ENCODE measurements around the gene STX19.

GRCh38 chr3:93989241-93989640 lies 39.2 kb downstream of the STX19 start:
- no peak for TF ChIP-seq POLR2AphosphoS5 (IDR thresholded peaks at IDR 0.05; ENCODE audit: low read depth, low read length)
- no peak for TF ChIP-seq TAF1 (IDR thresholded peaks at IDR 0.05; ENCODE audit: borderline replicate concordance, insufficient read depth, low read length)
- TF ChIP-seq SIN3A (IDR thresholded peaks at IDR 0.05; ENCODE audit: borderline replicate concordance, insufficient read depth, low read length), result no peak
- TF ChIP-seq, protein P1, sequence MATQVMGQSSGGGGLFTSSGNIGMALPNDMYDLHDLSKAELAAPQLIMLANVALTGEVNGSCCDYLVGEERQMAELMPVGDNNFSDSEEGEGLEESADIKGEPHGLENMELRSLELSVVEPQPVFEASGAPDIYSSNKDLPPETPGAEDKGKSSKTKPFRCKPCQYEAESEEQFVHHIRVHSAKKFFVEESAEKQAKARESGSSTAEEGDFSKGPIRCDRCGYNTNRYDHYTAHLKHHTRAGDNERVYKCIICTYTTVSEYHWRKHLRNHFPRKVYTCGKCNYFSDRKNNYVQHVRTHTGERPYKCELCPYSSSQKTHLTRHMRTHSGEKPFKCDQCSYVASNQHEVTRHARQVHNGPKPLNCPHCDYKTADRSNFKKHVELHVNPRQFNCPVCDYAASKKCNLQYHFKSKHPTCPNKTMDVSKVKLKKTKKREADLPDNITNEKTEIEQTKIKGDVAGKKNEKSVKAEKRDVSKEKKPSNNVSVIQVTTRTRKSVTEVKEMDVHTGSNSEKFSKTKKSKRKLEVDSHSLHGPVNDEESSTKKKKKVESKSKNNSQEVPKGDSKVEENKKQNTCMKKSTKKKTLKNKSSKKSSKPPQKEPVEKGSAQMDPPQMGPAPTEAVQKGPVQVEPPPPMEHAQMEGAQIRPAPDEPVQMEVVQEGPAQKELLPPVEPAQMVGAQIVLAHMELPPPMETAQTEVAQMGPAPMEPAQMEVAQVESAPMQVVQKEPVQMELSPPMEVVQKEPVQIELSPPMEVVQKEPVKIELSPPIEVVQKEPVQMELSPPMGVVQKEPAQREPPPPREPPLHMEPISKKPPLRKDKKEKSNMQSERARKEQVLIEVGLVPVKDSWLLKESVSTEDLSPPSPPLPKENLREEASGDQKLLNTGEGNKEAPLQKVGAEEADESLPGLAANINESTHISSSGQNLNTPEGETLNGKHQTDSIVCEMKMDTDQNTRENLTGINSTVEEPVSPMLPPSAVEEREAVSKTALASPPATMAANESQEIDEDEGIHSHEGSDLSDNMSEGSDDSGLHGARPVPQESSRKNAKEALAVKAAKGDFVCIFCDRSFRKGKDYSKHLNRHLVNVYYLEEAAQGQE (IDR thresholded peaks at IDR 0.05; ENCODE audit: insufficient read depth in 1 of 2, low read depth in 2 of 2, low read length in 2 of 2), result no peak
